Psoas muscle (tissue), 8 donors: ENCODE data around the gene NMU. TPM values are rescaled to one million over a fixed set of nuclear protein-coding genes. Genes with fewer than 3 reads are reported as not detected.

Experiments
- ATAC-seq, 4 donors: fragments of 200-7000 bp; cut with Tn5 transposase; one replicate each; pipeline ENCODE4 v1.9.1; 2020; ENCODE audit warnings: moderate library complexity in 3 of 4, mild to moderate bottlenecking in 2 of 4
- DNase-seq, 2 donors: peaks; one replicate each; pipeline ENCODE4 v3.0.0-alpha.2; 2020
- H3K27ac ChIP-seq: fragments of 200-600 bp; one replicate; pipeline ENCODE4 v1.8.0; 2022
- H3K27me3 ChIP-seq, 3 donors: fragments of 200-600 bp in 1 of 3; one replicate each; pipeline versions ENCODE4 v1.6.1 to v1.8.0; 2013 to 2022; ENCODE audit warnings: low read length in 2 of 3, mild to moderate bottlenecking in 2 of 3, moderate library complexity in 1 of 3; ENCODE audit not compliant: insufficient read depth in 3 of 3
- H3K36me3 ChIP-seq, 2 donors: fragments of 200-600 bp in 1 of 2; one replicate each; pipeline versions ENCODE4 v1.6.1 to v1.8.0; 2013 to 2022; ENCODE audit warnings: low read depth in 1 of 2, mild to moderate bottlenecking in 1 of 2, moderate library complexity in 1 of 2; ENCODE audit not compliant: insufficient read depth in 1 of 2
- H3K4me1 ChIP-seq: fragments of 200-600 bp; one replicate; pipeline ENCODE4 v1.8.0; 2022
- H3K4me3 ChIP-seq: fragments of 200-600 bp; one replicate; pipeline ENCODE4 v1.8.0; 2022; ENCODE audit warnings: mild to moderate bottlenecking
- H3K9me3 ChIP-seq: fragments of 200-600 bp; one replicate; pipeline ENCODE4 v1.8.0; 2022
- WGBS, 3 donors: extraction: QIAGEN DNeasy Blood & Tissue Kit; methylation state at CpG; one replicate each; pipeline versions ENCODE4 v1.1.6 to v1.1.7; 2013; 5-methylcytosine and 5-hydroxymethylcytosine counted together
- intact Hi-C, 2 donors: fragments of 100-400 bp; cut with DNase I; formaldehyde crosslinking; loops; one replicate each; pipeline versions ENCODE4 v1.11.0 to v1.14.2; 2022
- polyA plus RNA-seq, 3 donors: library from polyadenylated mRNA; stranded (reverse); fragments of 200-250 nt; gene quantifications; one replicate each; pipeline ENCODE4 v1.2.3, GENCODE V29; 2013
- total RNA-seq, 4 donors: library from RNA; stranded (reverse); fragmentation: NEBNext Ultra II Directional in 2 of 4; extraction: Animal tissue kit (Norgen Biotek cat#: 25700) in 2 of 4; gene quantifications; one replicate each; pipeline versions ENCODE4 v1.2.1 to v1.2.4, GENCODE V29; 2021 to 2023
- TF ChIP-seq, protein P1 (sequence below): fragments of 200-600 bp; IDR thresholded peaks from one replicate; pipeline ENCODE4 v1.8.0; 2022; ENCODE audit warnings: antibody characterized with exemption
- donor health status: healthy with polysubstance abuse.
- donor health status: DM: no; HTN: no; CAD: no; lungs with moderate emphysema.
- donor health status: Bipolar disorder and iron deficiency.
- donor health status: healthy.
- donor health status: DM: yes; HTN: yes; CAD: no.
- donor health status: DM: no; HTN: no; CAD: no.
- donor health status: DM: no; HTN: no; CAD: no.
- donor health status: DM: yes; HTN: yes; CAD: no.

Gene NMU
- total and polyA plus RNA-seq, 7 donors, result not detected

DNA sequence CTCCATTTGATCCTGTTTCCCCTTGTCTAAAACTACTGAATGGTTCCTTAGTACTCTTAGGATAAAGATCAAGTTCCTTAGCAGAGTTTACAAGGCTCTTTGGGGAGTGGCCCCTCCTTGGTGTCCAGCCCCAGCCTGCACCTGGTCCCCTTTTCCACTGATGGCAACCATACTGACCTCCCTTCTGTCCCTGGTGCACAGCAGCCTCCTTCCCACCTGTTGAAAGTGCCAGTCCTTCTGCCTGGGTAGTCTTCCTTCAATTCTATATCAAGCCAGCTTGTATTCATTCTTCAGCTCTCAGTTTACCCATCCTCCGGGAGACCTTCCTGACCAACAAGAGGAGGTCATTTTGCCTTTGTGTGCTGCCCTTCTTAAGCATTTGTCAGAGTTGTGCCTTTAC is 30.4 kb upstream of the NMU start:
- no peaks in the 10 kb centered on the region for H3K9me3 ChIP-seq
- no peak for DNase-seq
- H3K27ac ChIP-seq, result no peak overlapping the region
- ATAC-seq, result no peak
- WGBS, 3 donors, result 86 to 96% (median 95%) methylated on average over 1 of the region's 1 CpG
- H3K36me3 ChIP-seq, result no peaks in the 10 kb centered on the region
- intact Hi-C loops, result no loop called here
- H3K27me3 ChIP-seq, result peaks cover 0 to 7% (median 0%) of the 10 kb centered on the region in 3 donors
- no peaks in the 10 kb centered on the region for H3K4me1 ChIP-seq
- TF ChIP-seq, protein P1, sequence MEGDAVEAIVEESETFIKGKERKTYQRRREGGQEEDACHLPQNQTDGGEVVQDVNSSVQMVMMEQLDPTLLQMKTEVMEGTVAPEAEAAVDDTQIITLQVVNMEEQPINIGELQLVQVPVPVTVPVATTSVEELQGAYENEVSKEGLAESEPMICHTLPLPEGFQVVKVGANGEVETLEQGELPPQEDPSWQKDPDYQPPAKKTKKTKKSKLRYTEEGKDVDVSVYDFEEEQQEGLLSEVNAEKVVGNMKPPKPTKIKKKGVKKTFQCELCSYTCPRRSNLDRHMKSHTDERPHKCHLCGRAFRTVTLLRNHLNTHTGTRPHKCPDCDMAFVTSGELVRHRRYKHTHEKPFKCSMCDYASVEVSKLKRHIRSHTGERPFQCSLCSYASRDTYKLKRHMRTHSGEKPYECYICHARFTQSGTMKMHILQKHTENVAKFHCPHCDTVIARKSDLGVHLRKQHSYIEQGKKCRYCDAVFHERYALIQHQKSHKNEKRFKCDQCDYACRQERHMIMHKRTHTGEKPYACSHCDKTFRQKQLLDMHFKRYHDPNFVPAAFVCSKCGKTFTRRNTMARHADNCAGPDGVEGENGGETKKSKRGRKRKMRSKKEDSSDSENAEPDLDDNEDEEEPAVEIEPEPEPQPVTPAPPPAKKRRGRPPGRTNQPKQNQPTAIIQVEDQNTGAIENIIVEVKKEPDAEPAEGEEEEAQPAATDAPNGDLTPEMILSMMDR, result no peak
- H3K4me3 ChIP-seq, result no peak overlapping the region

DNA sequence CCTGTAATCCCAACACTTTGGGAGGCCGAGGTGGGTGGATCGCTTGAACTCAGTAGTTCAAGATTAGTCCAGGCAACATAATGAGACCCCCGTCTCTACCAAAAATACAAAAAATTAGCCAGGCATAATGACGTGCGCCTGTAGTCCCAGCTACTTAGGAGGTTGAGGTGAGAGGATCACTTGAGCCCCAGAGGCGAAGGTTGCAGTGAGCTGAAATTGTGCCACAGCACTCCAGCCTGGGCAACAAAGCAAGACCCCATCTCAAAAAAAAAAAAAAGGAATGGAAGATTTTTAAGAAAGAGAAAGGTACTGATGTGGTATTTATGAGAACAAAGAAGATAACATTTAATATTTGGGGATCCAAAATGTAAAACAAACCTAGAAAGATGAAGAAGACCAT is 27.0 kb upstream of the NMU start:
- Histone ChIP-seq H3K36me3 (no peaks in the 10 kb centered on the region), H3K27me3 (peaks cover 0 to 7% (median 0%) of the 10 kb centered on the region in 3 donors), H3K4me3 (no peak overlapping the region), H3K4me1 (no peaks in the 10 kb centered on the region), H3K9me3 (no peaks in the 10 kb centered on the region), H3K27ac (no peak overlapping the region)
- TF ChIP-seq, protein P1, result no peak
- 80 to 94% (median 94%) methylated on average over 6 of the region's 6 CpGs for WGBS, 3 donors
- DNase-seq (no peak), ATAC-seq (no peak)
- intact Hi-C loops, result no loop called here

DNA sequence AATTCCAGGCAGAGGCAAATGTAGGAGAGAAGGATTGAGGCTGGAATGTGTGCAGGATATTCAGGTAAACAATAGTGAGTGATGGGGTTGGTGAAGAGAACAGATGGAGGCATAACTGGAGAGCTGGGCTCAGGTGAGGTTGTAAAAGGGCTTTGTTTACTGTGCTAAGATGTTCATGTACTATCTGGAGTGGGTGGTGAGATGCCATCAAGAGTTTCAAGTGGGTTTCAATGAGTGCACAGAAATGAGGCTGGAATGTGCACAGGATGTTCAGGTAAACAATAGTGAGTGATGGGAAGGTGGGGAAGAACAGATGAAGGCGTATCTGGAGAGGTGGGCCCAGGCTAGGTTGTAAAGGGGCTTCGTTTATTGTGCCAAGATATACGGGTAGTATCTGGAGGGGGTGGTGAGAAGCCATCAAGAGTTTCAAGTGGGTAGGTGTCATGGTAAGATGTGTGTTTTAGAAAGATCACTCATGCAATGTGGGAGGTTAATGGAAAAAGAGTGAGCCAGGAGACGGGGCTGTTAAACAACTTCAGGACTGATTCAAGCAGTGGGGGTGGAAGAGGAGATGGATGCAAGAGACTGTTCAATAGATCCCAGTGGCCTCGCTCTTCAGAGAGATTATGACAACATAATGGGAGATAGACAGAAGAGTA is 25.4 kb upstream of the NMU start:
- TF ChIP-seq, protein P1, result no peak
- 72 to 79% (median 72%) methylated on average over 5 of the region's 5 CpGs for WGBS, 3 donors

DNA sequence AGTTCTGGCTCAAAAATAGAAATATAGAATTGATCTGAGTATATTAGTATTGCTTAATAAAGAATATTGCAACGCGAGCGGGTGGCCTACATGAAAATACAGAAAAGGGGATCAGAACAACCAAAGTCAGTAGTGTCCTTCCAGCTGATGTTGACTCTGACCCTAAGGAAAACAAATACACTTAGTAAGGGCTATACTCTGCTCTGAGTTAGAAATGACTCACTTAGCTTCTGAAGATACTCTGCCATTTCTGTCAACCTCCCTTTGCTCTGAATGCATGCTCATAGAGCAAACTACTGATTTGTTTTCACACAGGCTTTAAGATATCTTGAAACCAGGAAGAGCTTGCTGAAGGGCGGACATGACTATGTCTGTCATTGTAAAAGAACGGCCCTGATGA is 22.6 kb upstream of the NMU start:
- H3K27ac ChIP-seq, result no peak overlapping the region
- no peaks in the 10 kb centered on the region for H3K4me1 ChIP-seq
- DNase-seq, result no peak
- H3K9me3 ChIP-seq, result no peaks in the 10 kb centered on the region
- ATAC-seq, result no peak
- TF ChIP-seq, protein P1, result no peak
- H3K27me3 ChIP-seq, result no peaks in the 10 kb centered on the region
- 92 to 95% (median 93%) methylated on average over 5 of the region's 5 CpGs for WGBS, 3 donors
- intact Hi-C loops, result no loop called here
- no peaks in the 10 kb centered on the region for H3K36me3 ChIP-seq
- no peak overlapping the region for H3K4me3 ChIP-seq

More for the DNA sequence above, 25.4 kb upstream of the NMU start:
- no peaks in the 10 kb centered on the region for H3K9me3 ChIP-seq
- H3K36me3 ChIP-seq, result no peaks in the 10 kb centered on the region
- peaks cover 0 to 7% (median 0%) of the 10 kb centered on the region in 3 donors for H3K27me3 ChIP-seq
- intact Hi-C loops, result no loop called here
- no peaks in the 10 kb centered on the region for H3K4me1 ChIP-seq
- DNase-seq (no peak), ATAC-seq (no peak)
- H3K4me3 ChIP-seq, result no peak overlapping the region
- no peak overlapping the region for H3K27ac ChIP-seq

DNA sequence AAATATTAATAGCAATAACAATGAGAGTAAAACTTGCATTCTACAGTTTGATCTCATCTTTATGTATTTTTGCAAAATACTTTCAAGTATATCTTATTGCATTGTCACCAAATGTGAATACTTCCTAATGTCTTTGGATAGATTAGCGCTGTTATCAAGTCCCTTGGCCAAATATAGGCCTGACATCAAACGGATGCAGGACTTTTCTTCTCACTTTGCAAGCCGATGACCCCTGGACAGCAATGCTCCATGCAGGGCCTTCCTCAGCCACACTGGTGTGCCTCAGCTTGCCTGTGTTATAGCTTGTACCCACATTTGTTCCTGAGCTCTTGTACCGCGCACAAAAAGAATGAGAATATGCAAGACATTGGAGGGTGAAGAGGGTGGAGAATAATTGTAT is 18.0 kb upstream of the NMU start:
- Histone ChIP-seq H3K36me3 (no peaks in the 10 kb centered on the region), H3K4me1 (no peaks in the 10 kb centered on the region), H3K27ac (no peak overlapping the region), H3K9me3 (no peaks in the 10 kb centered on the region), H3K27me3 (no peaks in the 10 kb centered on the region), H3K4me3 (no peak overlapping the region)
- TF ChIP-seq, protein P1, result no peak
- WGBS, 3 donors, result 87 to 95% (median 87%) methylated on average over 5 of the region's 5 CpGs
- ATAC-seq, result no peak
- no peak for DNase-seq
- intact Hi-C loops, result no loop called here
